NCI-H2029 (cell line): ENCODE measurements around the gene STAG3.
"Not testable (repeated sequence)": the region's sequence is repeated elsewhere in the genome, so short reads cannot be mapped to it uniquely, and the experiment has no call there.

Experiments used
- DNase-seq: peaks from one replicate; lab custom pipeline; 2025; lab: John Stamatoyannopoulos, UW

The STAG3 gene

DNA sequence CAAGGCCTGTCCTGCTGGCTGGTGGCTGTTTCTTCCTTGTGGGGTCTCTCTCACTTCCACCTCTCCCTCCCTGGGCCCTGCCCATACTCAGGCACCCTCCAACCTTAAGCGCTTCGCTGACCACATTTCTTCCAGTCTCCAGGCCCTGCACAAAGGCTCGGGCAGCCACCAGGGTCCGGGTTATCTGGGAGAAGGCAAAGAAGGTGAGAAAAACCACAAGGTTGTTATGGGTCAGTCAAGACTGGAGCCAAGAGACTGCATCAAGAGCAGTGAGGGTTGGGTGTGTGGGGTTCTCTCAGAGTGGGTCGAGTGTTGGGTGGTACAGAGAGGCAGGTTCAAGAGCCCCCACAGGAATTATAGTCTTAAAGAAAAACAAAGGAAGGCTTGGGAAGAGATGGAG lies 3.1 kb upstream of the STAG3 start:
- no peak for DNase-seq

DNA sequence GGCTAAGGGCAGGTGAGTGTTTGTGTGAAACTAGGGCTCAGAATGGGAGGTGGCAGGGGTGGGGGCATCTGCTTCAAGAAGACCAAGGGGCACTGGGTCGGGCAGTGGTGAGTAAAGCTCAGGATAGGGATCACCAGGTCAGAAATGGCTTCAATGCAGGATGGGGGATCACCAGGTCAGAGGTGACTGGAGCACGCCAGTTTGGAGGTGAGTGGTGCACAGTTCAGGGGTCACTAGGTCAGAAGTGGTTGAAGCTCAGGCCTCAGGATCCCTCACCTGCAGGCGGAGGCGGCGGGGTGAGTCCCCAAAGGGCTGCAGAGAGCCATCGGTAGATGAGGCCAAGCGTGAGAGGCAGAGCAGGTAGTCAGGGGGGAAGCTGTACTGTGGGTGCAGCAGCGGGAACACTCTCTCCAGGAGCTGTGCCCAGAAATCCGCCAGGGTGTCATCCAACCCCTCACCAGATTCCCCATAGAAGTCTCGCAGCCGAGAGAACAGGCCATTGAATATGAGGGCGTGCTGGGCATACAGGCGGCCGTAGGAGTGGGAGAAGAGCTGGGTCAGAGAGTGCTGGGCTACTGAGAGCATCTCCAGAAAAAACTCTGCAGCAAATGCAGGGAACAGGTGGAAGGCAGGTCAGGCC lies 2.3 kb upstream of the STAG3 start:
- DNase-seq: no peak

DNA sequence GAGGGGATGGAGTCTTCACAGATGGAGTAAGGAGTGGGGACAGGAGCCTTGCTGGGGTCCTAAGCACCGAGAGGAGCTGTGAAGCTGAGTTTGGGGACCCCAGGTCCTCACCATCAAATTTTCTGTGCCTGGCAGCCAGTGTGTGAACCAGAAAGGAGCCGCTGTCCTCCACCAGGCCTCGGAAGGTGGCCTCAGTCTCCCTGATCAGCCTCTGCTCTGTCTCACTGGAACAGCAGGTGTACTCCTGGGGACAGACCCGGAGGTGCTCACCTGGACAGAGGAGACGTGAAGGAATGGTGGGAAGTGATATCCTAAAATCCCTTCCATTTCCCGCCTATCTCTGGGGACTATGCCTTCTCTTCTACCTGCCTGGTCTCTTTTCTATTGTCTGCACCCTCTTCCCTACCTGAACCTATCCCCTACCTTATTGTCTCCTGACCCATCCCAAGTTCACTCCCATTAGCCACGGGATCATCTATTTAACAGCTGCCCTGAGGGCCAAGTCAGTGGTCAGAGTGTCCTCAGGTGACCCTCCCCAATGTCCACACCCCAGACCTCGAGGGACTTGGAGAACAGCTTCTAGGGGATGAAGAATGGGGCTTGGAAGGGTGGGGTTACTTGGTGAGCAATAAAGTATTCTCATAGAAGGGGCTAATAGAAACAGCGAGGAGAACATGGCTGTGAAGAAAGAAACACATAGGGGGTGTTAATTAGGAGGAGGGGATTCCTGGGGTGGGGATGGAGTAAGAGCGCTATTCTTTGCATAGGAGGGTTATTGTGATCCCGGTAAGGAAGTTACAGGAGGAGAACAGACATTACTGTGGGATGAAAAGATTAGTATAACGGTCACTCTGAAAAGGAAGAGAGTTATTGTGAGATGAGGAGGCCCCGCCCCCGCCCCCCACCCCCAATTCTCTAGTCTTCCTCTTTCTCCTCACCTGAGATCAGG lies 1.3 kb upstream of the STAG3 start:
- DNase-seq: no peak

DNA sequence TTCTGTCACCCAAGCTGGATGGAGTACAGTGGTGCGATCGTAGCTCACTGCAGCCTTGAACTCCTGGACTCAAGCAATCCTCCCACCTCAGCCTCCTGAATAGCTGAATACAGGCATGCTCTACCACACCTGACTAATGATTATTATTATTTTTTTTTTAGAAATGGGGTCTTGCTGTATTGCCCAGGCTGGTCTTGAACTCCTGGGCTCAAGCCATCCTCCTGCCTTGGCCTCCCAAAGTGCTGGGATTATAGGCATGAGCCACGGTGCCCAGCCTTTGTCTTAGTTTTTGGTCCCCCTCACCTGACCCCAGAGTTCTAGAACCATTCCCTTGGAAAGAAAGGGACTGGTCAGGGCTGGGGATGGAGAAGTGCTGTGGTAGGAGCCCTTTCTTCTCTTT lies 2.4 kb downstream of the STAG3 start:
- DNase-seq: not testable (repeated sequence)

DNA sequence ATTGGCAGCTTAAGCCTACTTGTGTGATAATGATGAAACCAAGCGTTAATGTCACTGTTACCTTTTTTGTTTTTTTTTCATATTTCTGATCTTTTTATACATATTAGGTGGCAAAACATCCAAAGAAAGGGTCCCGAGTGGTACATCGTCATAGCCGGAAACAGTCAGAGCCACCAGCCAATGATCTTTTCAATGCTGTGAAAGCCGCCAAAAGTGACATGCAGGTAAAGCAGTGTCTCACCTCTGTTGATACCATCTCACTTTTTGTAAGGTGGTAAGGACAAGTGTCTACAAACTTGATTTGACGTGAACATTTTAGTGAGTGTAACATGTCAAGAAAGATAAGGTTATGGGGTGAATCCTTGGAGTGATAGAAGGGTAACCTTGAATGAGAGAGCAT lies 4.9 kb downstream of the STAG3 start:
- not testable (repeated sequence) for DNase-seq

DNA sequence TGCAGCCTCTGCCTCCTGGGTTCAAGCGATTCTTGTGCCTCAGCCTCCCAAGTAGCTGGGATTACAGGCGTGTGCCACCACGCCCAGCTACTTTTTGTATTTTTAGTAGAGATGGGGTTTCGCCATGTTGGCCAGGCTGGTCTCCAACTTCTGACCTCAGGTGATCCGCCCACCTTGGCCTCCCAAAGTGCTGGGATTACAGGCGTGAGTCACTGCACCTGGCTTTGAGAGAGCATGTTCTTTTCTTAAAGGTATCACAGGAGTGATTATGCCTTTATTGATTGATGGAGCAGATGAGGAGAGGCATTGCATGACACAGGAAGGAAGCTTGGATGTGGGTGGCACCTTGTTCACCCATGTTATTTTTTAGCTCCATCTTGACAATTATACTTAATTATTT lies 5.4 kb downstream of the STAG3 start:
- DNase-seq: not testable (repeated sequence)

DNA sequence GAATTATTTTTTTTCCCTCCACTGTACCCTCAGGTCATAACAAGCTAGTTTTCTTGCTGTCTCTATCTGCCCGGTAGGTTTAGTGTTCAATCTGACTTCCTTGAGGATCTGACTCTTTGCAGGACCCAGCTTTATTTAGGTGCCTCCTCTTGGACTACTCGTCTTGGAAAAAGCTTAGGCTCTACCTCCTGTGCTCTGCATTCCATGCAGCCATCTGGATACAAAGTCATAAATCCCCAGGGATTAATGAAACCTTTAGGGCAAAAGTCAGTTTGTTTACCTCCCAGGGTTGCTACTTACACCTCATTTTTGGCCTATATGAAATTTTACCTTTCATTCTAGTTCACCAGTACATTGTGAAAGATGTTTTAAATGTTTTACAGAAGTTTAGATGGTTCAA lies 8.0 kb downstream of the STAG3 start:
- no peak for DNase-seq

DNA sequence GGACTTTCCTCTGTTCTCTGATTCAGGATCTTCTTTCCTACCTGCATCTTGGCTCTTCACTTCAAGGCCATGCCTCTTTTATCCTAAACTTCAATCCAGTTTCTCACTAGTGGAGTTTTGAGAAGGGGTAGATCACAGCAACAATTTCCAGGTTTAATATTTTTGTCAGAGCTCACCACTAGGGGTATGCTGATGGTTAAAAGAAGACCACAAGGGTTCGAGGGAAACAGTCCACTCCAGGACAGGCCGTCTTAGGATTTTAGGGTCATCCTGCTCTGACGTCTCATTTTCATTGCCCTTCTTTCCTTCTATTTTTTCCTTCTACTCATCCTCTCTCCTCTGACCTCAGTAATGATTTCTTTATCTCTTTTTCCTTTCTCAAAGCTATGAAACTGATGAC lies 11.3 kb downstream of the STAG3 start:
- no peak for DNase-seq

DNA sequence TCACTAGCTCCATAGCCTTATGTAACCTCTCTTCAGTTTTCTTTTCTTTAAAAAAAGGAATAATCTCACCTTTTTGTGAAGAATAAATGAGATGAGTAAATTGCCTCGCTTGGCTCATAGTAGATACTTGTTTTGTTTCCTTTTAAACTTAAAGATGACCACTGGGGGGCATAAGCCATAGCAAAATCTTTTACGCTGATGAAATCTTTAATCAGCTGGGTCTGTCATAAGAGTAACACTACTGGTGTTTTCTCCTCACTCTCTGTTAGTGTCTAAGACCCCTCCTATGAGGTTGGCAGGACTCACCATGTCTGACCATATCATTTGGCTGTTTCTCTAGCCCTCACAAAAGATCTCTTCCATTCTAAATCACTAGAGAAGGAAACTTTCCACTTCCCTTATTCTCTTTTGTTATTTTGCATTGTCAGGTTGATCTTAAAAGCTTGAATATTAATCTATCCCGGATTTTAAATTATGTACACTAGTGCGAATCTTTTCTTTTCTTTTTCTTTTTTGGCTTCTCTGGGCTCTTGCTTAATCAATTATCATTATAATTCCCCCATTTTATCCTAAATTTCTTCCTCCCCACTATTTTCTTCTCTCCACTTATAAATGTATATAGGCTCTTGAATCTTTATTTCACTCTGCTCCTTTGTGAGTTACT lies 12.5 kb downstream of the STAG3 start:
- DNase-seq: no peak

DNA sequence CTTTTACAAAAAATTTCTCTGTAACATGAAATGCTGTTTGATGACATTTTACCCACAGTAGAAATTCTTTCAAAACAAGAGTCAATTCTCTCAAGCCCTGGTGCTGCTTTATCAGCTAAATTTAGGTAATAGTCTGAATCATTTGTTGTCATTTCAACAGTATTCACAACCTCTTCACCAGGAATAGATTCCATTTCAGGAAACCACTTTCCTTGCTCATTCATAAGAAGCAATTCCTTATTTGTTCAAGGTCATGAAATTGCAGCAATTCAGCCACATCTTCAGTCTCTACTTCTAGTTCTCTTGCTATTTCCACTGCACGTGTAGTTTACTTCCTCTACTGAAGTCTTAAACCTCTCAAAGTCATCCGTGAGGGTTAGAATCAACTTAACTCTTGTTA lies 14.1 kb downstream of the STAG3 start:
- DNase-seq: no peak

DNA sequence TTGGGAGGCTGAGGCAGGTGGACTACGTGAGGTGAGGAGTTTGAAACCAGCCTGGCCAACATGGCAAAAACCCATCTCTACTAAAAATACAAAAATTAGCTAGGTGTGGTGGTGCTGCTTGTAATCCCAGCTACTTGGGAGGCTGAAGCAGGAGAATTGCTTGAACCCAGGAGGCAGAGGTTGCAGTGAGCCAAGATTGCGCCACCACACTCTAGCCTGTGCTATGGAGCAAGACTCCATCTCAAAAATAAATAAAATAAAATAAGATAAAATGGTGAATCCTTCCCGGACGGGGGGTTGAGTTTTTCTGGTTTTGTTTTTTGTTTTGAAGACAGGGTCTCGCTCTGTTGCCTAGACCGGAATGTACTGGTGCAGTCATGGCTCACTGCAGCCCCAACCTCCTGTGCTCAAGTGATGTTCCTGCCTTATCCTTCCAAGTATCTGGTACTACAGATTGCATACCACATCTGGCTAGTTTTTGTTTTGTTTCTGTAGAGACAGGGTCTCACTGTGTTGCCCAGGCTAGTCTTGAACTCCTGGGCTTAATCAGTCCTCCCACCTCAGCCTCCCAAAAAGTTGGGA lies 14.7 kb downstream of the STAG3 start:
- DNase-seq: not testable (repeated sequence)

DNA sequence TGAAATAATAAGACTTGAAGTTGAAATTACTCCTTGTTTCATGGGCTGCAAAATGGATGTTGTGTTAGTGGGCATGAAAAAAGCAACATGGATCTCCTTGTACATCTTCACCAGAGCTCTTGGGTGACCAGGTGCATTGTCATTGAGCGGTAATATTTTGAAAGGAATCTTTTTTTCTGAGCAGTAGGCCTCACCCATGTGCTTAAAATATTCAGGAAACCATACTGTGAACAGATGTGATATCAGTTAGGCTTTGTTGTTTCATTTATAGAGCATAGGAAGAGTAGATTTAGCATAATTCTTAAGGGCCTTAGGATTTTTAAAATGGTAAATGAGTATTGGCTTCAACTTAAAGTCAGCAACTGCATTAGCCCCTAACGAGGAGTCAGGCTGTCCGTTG lies 15.3 kb downstream of the STAG3 start:
- DNase-seq: no peak

DNA sequence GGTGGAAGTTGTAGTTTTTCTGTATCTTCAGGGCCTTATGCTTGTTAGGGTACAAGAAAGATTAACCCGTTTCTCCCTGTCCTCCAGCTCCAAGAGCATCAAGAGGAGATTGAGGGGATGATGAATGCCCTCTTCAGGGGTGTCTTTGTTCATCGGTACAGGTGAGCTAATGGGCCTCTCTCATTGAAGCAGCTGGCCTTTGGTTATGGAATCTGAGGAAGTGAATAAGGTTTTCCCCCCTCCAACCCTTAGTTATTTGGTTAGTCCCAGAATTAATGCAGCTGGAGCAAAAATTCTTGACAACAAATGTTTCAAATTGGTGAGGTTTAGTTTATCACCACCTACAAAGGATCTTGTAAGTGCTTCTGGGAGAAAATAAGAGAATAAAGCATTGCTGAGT lies 17.5 kb downstream of the STAG3 start:
- DNase-seq: no peak

DNA sequence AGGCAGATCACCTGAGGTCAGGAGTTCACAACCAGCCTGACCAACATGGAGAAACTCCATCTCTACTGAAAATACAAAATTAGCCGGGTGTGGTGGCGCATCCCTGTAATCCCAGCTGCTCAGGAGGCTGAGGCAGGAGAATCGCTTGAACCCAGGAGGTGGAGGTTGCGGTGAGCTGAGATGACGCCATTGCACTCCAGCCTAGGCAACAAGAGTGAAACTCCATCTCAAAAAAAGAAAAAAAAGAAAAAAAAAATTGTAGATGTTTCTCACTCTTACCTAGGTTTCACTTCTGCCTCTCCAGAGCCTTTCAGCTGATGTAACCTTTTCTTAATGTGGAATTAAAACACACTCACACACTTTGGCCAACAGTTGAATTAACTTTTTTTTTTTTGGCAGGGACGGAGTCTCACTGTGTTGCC lies 18.2 kb downstream of the STAG3 start:
- not testable (repeated sequence) for DNase-seq

DNA sequence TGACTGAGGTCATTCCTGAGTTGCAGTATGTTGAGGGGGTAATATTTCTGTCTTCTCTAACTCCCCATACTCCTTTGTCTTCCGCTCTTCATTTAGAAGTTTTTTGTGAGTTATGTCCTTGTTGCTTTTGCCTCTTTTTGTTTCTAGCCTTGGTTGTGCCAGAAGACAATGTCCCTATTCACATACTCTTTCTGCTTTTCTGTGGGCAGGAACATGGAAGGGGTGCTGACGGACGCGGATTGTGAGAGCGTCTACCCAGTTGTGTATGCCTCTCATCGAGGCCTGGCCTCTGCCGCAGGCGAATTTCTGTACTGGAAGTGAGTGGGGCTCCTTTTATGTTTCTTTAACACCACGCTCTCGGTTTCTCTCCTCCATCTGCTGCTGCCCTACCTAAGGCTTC lies 20.5 kb downstream of the STAG3 start:
- DNase-seq: no peak

DNA sequence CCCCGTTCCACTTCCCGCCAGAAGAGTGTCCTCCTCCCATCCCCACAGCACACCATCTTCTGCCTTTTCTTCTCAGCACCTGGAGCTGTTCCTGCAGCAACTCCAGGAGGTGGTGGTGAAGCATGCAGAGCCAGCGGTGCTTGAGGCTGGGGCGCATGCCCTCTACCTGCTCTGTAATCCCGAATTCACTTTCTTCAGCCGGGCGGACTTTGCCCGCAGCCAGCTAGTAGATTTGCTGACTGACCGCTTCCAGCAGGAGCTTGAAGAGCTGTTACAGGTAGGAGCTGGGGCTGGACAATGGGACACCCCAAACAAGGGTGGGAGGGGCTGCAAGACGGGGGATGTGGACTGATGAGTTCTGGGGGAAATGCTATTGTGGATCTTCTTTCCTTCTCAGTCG lies 23.0 kb downstream of the STAG3 start:
- DNase-seq: no peak

DNA sequence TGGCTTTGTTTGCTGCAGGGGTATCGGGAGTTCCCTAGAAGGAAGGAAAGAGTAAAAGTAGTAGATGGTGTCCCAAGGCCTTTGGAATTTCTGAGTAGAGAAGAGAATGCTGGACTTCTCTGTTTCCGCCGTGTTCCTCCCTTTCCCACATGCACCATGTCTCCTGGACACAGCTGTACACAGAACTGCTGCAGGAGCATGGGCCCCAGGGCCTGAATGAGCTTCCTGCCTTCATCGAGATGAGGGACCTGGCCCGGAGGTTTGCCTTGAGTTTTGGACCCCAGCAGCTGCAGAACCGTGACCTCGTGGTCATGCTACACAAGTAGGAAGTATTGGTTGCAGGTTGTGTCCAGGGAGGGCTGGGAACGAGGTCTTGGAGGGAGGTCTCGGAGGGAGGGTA lies 26.7 kb downstream of the STAG3 start:
- no peak for DNase-seq

DNA sequence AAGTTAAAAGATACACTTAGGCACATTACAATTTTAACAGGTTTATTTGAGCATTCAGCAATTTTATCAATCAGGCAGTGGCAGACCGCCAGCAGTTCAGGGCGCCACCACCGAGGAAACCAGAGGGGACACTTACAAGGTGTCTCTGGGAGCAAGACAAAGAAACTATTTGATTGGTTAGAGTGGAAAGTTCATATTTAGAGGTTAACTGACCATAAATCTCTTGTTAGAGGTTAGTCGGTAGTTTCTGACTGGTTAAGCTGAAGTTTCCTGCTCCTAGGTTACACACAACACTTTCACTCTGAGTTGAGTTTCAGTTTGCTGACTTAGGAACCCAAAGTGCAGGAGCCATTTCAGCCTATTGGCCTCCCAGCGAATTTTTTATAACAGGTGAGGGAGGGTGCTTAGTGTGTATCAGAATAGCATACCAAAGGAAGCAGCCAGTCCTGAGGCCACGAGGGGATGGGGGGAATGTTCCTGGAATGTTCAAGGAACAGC lies 31.2 kb downstream of the STAG3 start:
- DNase-seq: no peak

DNA sequence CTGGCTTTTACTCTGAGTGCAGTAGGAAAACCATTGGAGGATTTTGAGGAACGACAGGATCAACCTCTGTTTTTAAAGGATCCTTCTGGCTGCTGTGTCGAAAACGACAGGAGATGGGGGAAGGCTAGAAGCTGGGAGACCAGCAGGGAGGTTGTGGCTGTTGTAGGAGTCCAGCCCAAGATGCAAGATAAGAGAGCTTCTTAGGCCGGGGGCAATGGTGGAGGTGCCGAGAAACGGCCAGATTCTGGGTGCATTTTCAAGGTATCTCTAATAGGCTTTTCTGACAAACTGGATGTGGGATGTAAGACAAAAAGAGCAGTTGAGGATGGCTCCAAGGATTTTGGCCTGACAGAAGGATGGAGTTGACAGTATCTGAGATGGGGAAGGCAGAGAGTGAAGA lies 31.8 kb downstream of the STAG3 start:
- DNase-seq: no peak

DNA sequence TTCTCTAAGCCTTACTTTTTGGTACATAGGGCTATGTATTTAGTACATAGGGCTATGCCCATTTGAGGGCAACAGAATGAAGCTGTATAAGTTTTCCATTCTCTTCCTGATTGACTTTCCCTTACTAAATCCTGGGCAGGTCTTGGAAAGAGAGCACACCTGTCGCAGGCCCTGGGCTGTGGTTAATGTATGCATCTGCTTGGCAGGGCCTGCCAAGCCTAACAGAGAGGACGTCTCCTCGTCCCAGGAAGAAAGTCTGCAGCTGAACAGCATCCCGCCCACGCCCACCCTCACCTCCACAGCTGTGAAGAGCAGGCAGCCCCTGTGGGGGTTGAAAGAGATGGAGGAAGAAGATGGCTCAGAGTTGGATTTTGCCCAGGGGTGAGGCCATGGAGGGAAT lies 33.1 kb downstream of the STAG3 start:
- DNase-seq: no peak

DNA sequence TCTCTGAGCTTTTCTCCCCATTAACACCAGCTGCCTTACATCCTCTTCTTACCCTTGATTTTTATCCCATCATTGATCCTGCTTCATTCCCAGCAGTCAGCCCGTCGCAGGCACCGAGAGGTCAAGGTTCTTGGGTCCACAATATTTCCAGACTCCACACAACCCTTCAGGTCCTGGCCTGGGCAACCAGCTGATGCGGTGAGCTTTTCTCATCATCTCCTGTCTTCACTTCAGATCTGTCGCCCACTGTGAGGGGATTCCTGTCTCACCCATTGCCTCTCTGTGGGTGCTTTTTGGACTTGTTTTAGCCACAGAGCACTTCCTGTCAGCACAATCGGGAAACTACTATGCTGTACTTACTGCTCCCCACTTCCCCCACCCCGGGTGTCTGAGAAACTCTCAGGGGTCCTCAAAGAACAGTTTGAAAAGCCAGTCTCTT lies 33.6 kb downstream of the STAG3 start:
- DNase-seq: no peak

DNA sequence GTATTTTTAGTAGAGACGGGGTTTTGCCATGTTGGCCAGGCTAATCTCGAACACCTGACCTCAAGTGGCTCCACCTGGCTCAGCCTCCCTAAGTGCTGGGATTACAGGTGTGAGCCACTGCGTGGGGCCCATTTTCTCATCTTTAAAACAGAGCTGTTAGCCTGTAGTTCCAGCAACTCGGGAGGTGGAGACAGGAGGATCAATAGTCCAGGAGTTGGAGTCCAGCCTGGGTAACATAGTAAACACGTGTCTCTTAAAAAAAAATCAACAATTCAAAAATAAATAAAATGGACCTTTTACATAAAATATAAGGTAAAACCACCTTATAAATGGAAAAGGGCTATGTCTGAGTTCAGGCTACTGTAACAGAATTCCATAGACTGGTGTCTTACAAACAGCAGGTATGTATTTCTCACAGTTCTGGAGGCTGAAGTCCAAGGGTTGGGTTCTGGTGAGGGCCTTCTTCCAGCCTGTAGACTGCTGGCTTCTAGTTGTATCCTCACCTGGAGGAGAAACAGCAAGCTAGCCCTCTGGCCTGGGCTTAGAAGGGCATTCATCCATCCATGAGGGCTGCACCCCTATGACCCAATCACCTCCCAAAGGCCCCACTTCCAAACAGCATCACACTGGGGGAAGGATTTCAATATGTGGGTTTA lies 35.0 kb downstream of the STAG3 start:
- no peak for DNase-seq
